ENCODE measurements around the gene GMPR2. TPM values are rescaled to one million over a fixed set of nuclear protein-coding genes. Genes with fewer than 3 reads are reported as not detected.

GMPR2 gene
- total RNA-seq, 2 donors from 2014 or later = 54.5 to 106 TPM

DNA sequence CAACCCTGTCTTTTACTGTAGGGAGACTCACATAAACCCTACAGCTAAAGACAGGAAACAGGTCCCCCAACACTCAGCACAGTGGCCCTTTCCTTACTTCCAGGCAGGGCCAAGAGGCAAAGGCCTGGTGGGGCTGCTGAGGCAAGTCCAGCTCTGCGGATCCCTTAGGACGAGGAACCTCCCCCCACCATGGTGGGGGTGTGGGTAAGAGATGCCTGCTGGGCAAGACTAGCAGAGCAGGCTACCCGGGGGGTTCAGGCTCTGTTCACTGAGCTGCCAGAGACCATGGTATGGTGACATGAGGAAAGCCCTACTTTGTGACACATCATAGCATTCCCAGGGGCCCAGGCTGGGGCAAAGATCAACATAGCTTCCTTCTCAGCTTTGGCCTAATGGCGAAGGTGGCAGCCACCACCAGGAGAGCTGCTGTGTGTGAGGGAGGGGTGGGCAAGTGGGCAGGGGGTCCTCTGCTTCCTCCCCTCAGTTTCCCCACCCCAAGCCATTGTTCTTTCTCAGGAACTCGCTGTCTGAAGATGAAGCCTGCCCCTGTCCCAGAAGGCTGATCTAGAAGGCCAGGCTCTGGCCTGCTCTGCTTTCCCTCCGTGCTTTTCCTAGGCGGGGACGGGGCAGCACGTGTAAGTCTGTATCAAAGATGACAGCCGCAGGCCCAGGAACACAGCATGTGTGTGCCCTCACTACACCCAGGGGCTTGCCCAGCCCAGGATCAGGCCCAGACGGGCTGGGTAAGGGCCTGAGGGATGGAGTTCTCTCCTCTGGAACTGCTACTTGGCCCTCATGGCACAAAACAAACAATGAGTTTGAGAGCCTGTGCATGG is 19.8 kb downstream of the GMPR2 start:
- TF ChIP-seq POLR2A (IDR thresholded peaks at IDR 0.05) = no peak
- TF ChIP-seq POLR2AphosphoS5 (IDR thresholded peaks at IDR 0.05) = no peak
- TF ChIP-seq, protein P1, sequence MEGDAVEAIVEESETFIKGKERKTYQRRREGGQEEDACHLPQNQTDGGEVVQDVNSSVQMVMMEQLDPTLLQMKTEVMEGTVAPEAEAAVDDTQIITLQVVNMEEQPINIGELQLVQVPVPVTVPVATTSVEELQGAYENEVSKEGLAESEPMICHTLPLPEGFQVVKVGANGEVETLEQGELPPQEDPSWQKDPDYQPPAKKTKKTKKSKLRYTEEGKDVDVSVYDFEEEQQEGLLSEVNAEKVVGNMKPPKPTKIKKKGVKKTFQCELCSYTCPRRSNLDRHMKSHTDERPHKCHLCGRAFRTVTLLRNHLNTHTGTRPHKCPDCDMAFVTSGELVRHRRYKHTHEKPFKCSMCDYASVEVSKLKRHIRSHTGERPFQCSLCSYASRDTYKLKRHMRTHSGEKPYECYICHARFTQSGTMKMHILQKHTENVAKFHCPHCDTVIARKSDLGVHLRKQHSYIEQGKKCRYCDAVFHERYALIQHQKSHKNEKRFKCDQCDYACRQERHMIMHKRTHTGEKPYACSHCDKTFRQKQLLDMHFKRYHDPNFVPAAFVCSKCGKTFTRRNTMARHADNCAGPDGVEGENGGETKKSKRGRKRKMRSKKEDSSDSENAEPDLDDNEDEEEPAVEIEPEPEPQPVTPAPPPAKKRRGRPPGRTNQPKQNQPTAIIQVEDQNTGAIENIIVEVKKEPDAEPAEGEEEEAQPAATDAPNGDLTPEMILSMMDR (IDR thresholded peaks at IDR 0.05) = no peak
- Histone ChIP-seq H3K4me3 (no peak overlapping the region), H3K27ac (no peak overlapping the region), H3K9me3 (no peaks in the 10 kb centered on the region), H3K4me1 (replicated peaks) (no peaks in the 10 kb centered on the region), H3K27me3 (replicated peaks; ENCODE audit: insufficient read depth) (no peaks in the 10 kb centered on the region), H3K36me3 (no peaks in the 10 kb centered on the region)
- intact Hi-C loops (cut with DNase I) = no loop called here
- no peak for DNase-seq (ENCODE audit: low spot score)
- 75% methylated on average over 11 of the region's 11 CpGs for WGBS

DNA sequence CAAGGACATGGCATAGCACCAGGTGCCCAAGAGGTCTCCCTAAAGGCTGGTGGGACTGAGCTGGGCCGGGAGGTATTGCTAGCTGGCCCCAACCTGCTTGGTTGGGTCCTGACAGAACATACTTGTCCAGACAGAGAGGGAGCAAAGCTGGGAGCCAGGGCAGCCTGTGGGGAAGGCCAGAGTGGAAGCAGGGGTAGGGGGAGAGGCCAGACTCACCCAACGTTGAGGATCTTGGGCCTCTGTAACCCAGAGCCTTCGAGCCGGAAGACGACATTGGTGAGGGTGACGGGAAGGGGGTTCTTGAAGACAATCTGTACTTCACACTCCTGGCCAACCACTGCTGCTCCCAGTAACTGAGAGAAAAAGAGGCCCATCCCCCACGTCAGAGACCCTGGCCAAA is 21.2 kb downstream of the GMPR2 start:
- Histone ChIP-seq H3K36me3 (no peaks in the 10 kb centered on the region), H3K27ac (no peak overlapping the region), H3K4me1 (replicated peaks) (no peaks in the 10 kb centered on the region), H3K4me3 (no peak overlapping the region), H3K27me3 (replicated peaks; ENCODE audit: insufficient read depth) (no peaks in the 10 kb centered on the region), H3K9me3 (no peaks in the 10 kb centered on the region)
- WGBS = 88% methylated on average over 7 of the region's 7 CpGs
- intact Hi-C loops (cut with DNase I) = no loop called here
- TF ChIP-seq POLR2A (IDR thresholded peaks at IDR 0.05) (no peak), POLR2AphosphoS5 (IDR thresholded peaks at IDR 0.05) (no peak)
- TF ChIP-seq, protein P1 (IDR thresholded peaks at IDR 0.05) = no peak
- DNase-seq (ENCODE audit: low spot score) = no peak

DNA sequence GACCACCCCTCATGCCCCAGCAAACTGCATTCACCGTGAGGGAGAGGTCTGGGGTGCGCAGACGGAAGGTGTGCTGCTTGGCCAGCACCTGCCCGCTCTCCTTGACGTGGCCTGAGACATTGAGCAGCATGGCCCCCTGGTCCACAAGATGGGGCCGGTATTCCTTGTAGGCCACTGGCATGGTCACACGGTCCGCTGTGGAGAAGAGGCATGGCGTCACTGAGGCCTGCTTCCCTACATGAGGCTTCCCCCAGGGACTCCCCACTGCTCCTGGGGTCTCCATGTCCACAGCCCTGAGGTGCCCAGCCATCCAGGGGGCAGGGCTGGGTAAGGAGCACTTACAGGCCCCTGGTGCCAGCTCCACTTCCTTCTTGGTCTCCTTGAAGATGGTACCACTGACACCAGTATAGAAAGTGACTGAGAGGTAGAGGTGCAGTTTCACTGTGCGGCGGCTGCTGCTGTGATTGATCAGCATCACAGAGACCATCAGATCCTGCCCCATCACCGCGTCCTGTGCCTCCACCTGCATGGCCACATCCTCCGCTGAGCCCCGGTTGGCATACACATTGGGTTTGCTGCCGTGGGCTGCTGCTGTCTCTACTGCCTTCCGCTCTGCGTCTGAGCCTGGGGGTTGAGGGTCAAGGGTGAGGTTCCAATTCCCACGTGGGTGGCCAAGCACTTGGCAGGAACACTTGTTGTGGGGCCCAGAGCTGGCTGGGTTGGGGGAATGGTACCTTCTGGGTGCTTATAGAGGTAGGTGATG is 22.1 kb downstream of the GMPR2 start:
- TF ChIP-seq, protein P1 (IDR thresholded peaks at IDR 0.05) = no peak

DNA sequence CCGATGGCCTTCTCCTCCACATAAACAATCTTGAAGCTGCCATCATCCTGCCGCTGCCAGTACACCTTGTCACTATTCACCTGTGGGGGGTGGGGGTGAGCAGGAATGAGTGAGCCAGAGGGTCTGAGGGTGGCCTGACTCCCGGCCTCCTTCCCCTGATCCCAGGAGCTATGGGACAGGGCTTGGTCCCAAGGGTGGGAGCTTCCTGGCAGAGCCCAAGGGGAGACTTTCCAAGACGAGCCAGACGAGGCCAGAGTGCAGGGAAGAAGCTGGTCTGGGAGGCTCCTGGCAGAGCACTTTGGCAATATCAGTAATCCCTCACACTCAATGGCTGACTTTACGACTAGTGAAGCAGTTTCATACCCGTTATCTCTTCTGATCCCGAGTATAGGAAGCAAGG is 22.7 kb downstream of the GMPR2 start:
- H3K36me3 ChIP-seq = no peaks in the 10 kb centered on the region
- TF ChIP-seq, protein P1 (IDR thresholded peaks at IDR 0.05) = no peak
- TF ChIP-seq POLR2A (IDR thresholded peaks at IDR 0.05) (no peak), POLR2AphosphoS5 (IDR thresholded peaks at IDR 0.05) (no peak)
- H3K4me1 ChIP-seq (replicated peaks) = no peaks in the 10 kb centered on the region
- no peaks in the 10 kb centered on the region for H3K27me3 ChIP-seq (replicated peaks; ENCODE audit: insufficient read depth)
- H3K4me3 ChIP-seq = no peak overlapping the region
- intact Hi-C loops (cut with DNase I) = no loop called here
- no peaks in the 10 kb centered on the region for H3K9me3 ChIP-seq
- DNase-seq (ENCODE audit: low spot score) = no peak
- no peak overlapping the region for H3K27ac ChIP-seq
- 81% methylated on average over 8 of the region's 8 CpGs for WGBS

More for the DNA sequence above, 22.1 kb downstream of the GMPR2 start:
- intact Hi-C loops (cut with DNase I) = no loop called here
- Histone ChIP-seq H3K4me3 (no peak overlapping the region), H3K9me3 (no peaks in the 10 kb centered on the region), H3K36me3 (no peaks in the 10 kb centered on the region), H3K4me1 (replicated peaks) (no peaks in the 10 kb centered on the region), H3K27me3 (replicated peaks; ENCODE audit: insufficient read depth) (no peaks in the 10 kb centered on the region), H3K27ac (no peak overlapping the region)
- 88% methylated on average over 16 of the region's 19 CpGs for WGBS
- DNase-seq (ENCODE audit: low spot score) = no peak
